ENCODE results near the gene PBX1.

The PBX1 gene

GRCh38 chr1:164701189-164701761 is 142.3 kb downstream of the PBX1 start:
- TF ChIP-seq CTCF (IDR thresholded peaks at IDR 0.05; ENCODE audit: low read depth, low read length, missing control alignments): no peak
- in situ Hi-C loops (cut with HindIII; ENCODE audit: low sequenced_read_pairs): no loop called here
- no peak overlapping the region for H3K4me3 ChIP-seq (ENCODE audit: low read depth, low read length)

GRCh38 chr1:164702216-164702615 is 143.2 kb downstream of the PBX1 start:
- no peak overlapping the region for H3K4me3 ChIP-seq (ENCODE audit: low read depth, low read length)
- TF ChIP-seq CTCF (IDR thresholded peaks at IDR 0.05; ENCODE audit: low read depth, low read length, missing control alignments): no peak
- no peak for DNase-seq (ENCODE audit: low read depth)
- in situ Hi-C loops (cut with HindIII; ENCODE audit: low sequenced_read_pairs): no loop called here

More at GRCh38 chr1:164701189-164701761, 142.3 kb downstream of the PBX1 start:
- no peak for DNase-seq (ENCODE audit: low read depth)

DNA sequence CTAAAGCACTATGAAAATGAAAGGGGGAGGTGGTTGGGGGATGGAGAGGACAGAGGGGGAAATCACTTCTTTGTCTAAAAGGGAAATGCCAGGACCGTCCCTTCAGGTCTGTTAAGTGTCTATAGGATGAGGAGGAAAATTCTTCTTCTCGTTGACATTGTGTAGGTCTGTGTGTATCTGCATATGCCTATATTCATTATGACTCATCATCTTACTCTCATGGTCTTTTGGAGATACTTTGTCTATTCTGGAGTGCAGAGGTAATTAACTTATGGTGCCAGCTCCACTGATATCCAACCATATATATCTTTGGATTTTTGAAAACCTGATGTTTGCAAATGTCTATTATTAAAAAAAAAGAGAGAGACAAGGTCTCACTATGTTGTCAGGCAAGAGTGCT is 143.7 kb downstream of the PBX1 start:
- in situ Hi-C loops (cut with HindIII; ENCODE audit: low sequenced_read_pairs): no loop called here
- no peak for TF ChIP-seq CTCF (IDR thresholded peaks at IDR 0.05; ENCODE audit: low read depth, low read length, missing control alignments)
- no peak for DNase-seq (ENCODE audit: low read depth)
- H3K4me3 ChIP-seq (ENCODE audit: low read depth, low read length): no peak overlapping the region

DNA sequence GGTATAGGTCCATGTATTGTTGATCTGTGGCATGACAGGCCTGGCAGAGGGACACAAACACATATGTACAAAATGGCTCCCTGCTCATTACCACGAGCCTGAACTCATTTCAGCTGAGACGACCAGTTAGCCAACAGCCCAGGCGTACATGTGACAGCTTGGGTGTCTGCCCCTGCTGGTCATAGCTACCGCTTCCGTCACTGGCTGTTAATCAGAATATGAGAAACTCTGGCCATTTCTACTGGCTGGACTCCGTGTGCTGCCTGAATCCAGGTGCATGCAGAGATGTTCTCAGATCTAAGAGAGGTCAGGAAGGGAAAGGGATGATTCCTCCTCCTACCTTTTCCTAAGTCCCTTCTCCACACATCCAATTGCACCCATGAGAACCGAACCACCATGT is 144.5 kb downstream of the PBX1 start:
- DNase-seq (ENCODE audit: low read depth): no peak
- no peak overlapping the region for H3K4me3 ChIP-seq (ENCODE audit: low read depth, low read length)
- in situ Hi-C loops (cut with HindIII; ENCODE audit: low sequenced_read_pairs): no loop called here
- no peak for TF ChIP-seq CTCF (IDR thresholded peaks at IDR 0.05; ENCODE audit: low read depth, low read length, missing control alignments)

GRCh38 chr1:164703960-164704411 is 145.0 kb downstream of the PBX1 start:
- DNase-seq (ENCODE audit: low read depth): no peak
- no peak for TF ChIP-seq CTCF (IDR thresholded peaks at IDR 0.05; ENCODE audit: low read depth, low read length, missing control alignments)
- no peak overlapping the region for H3K4me3 ChIP-seq (ENCODE audit: low read depth, low read length)
- in situ Hi-C loops (cut with HindIII; ENCODE audit: low sequenced_read_pairs): no loop called here

- in situ Hi-C loops (cut with HindIII; ENCODE audit: low sequenced_read_pairs): no loop called here
- TF ChIP-seq CTCF (IDR thresholded peaks at IDR 0.05; ENCODE audit: low read depth, low read length, missing control alignments): peak; percentile 38
- H3K4me3 ChIP-seq (ENCODE audit: low read depth, low read length): no peak overlapping the region
- no peak for DNase-seq (ENCODE audit: low read depth)
Measured at GRCh38 chr1:164704954-164705353, 146.0 kb downstream of the PBX1 start.
